Naive B cell (primary cell): ENCODE measurements around the gene GPR78. TPM values are rescaled to one million over a fixed set of nuclear protein-coding genes. Genes with fewer than 3 reads are reported as not detected.

Experiments used
- ATAC-seq, 2 donors: fragments of 150-1000 bp; cut with Tn5 transposase; 2 replicates each; pipeline ENCODE4 v1.10.0; 2021; ENCODE audit warnings: low read depth in 2 of 2, mild to moderate bottlenecking in 2 of 2, moderate library complexity in 2 of 2
- DNase-seq: peaks from one replicate; pipeline ENCODE4 v3.0.0; 2022
- H3K27ac Mint-ChIP-seq, 6 donors: one replicate each; pipeline ENCODE4 v1.8.0; 2020 to 2022; ENCODE audit warnings: mild to moderate bottlenecking in 6 of 6, mixed read lengths in 6 of 6, moderate library complexity in 5 of 6, inconsistent platforms in 2 of 6
- H3K27me3 Mint-ChIP-seq, 3 donors: one replicate each; pipeline ENCODE4 v1.8.0; 2021 to 2022; ENCODE audit warnings: mixed read lengths in 3 of 3, mild to moderate bottlenecking in 1 of 3
- H3K36me3 Mint-ChIP-seq, 2 donors: one replicate each; pipeline ENCODE4 v1.8.0; 2020 to 2022; ENCODE audit warnings: mixed read lengths in 2 of 2, inconsistent platforms in 1 of 2, mild to moderate bottlenecking in 1 of 2
- H3K4me1 Mint-ChIP-seq, 3 donors: one replicate each; pipeline ENCODE4 v1.8.0; 2020 to 2022; ENCODE audit warnings: mixed read lengths in 3 of 3, inconsistent platforms in 1 of 3, mild to moderate bottlenecking in 1 of 3, moderate library complexity in 1 of 3
- H3K4me3 Mint-ChIP-seq, 8 donors: one replicate each; pipeline ENCODE4 v1.8.0; 2020 to 2022; ENCODE audit warnings: mild to moderate bottlenecking in 8 of 8, mixed read lengths in 8 of 8, moderate library complexity in 8 of 8, inconsistent platforms in 2 of 8
- H3K9me3 Mint-ChIP-seq, 7 donors: one replicate each; pipeline ENCODE4 v1.8.0; 2020 to 2022; ENCODE audit warnings: mixed read lengths in 7 of 7, mild to moderate bottlenecking in 5 of 7, inconsistent platforms in 2 of 7, moderate library complexity in 1 of 7
- polyA plus RNA-seq, 6 donors: library from polyadenylated mRNA; unstranded; fragments of 300-500 nt; fragmentation: Illumina TruSeq; gene quantifications; one replicate each; pipeline ENCODE4 v1.2.3, GENCODE V29; 2021; ENCODE audit warnings: low read depth in 6 of 6

GPR78 gene
- polyA plus RNA-seq, 6 donors from 2014 or later, result not detected

DNA sequence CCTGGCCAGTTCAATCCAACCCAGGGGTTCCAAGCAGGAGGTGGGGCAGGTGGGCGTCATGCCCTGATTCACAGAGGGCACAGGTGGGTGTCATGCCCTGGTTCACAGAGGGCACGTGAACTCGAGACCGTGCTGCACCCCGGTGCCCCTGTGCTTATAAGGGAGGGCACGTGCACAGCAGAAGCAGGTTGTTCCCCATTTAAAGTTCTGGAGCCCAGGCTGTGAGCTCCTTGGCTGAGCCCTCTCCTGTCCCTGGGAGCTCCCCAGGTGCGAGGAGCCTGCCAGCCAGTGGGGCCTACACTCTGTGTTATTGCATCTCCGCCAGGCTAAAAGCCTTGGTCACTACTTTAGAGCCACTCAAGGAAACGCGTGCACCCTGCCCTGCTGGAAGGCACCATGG is 9.1 kb downstream of the GPR78 start:
- H3K4me1 Mint-ChIP-seq, result peaks cover 0 to 2% (median 0%) of the 10 kb centered on the region in 3 donors
- DNase-seq (no peak), ATAC-seq (no peak)
- no peak overlapping the region for H3K4me3 Mint-ChIP-seq
- H3K9me3 Mint-ChIP-seq, result no peaks in the 10 kb centered on the region
- no peak overlapping the region for H3K27ac Mint-ChIP-seq
- H3K36me3 Mint-ChIP-seq, result no peaks in the 10 kb centered on the region
- peaks cover 12 to 44% (median 43%) of the 10 kb centered on the region in 3 donors for H3K27me3 Mint-ChIP-seq

DNA sequence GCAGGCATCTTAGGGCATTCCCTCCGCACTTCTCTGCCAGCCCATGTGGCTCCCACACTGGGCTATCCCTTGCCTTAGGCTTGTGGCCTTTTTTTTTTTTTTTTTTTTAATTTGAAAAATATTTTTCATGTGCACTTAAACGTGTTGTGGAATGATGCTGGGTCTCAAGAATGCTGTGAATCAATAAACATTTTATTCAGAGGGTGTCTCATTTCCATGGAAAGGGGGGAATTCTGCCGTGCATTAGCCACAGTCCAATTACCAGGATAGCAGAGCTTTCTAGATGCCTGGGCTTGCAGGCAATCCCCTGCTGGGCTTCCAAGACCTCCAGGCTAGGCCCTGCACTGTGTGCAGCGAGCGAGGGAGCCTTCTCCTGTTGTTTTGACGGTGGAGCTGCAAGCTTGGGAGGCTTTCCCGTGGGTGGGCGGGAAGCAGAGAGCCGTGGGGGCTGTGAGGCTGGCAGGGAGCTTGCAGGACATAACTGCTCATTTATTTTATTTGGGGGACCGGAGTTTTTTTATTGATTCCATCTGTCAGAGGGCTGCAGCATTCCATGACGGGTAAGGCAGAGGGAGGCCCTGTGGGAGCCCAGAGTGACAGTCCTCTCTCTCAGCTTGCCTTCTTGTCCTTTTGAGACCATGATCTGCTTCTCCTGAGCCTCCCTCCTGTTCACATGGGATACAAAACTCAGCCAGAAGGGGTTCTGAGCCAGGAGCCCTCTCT is 9.8 kb downstream of the GPR78 start:
- H3K4me1 Mint-ChIP-seq, result peaks cover 0 to 3% (median 0%) of the 10 kb centered on the region in 3 donors
- peaks cover 17 to 47% (median 47%) of the 10 kb centered on the region in 3 donors for H3K27me3 Mint-ChIP-seq
- H3K27ac Mint-ChIP-seq, result no peak overlapping the region
- DNase-seq (no peak), ATAC-seq (no peak)
- peak overlapping the region in 1 of 8 donors; percentile 60 for H3K4me3 Mint-ChIP-seq
- H3K36me3 Mint-ChIP-seq, result no peaks in the 10 kb centered on the region
- no peaks in the 10 kb centered on the region for H3K9me3 Mint-ChIP-seq

DNA sequence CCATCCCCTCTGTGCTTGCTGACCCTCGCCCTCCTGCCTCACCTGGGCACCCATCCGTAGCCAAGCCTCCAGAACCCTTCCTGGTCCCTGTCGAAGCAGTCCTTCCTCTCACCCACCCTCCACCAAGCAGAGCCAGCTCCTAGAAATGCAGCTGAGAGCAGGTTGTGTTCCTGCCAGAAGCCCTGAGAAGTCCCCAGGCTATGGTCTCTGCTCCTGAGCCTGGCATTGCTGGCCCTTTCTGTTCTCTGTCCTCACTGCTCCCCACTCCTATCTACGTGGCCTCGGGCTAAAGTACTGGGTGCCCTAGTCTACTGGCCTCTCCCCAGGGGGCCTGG is 10.3 kb downstream of the GPR78 start:
- H3K9me3 Mint-ChIP-seq, result no peaks in the 10 kb centered on the region
- H3K27me3 Mint-ChIP-seq, result peaks cover 17 to 47% (median 47%) of the 10 kb centered on the region in 3 donors
- no peak for ATAC-seq
- peaks cover 0 to 3% (median 0%) of the 10 kb centered on the region in 3 donors for H3K4me1 Mint-ChIP-seq
- H3K36me3 Mint-ChIP-seq, result no peaks in the 10 kb centered on the region
- no peak for DNase-seq
- peak overlapping the region in 1 of 8 donors; percentile 60 for H3K4me3 Mint-ChIP-seq
- no peak overlapping the region for H3K27ac Mint-ChIP-seq

DNA sequence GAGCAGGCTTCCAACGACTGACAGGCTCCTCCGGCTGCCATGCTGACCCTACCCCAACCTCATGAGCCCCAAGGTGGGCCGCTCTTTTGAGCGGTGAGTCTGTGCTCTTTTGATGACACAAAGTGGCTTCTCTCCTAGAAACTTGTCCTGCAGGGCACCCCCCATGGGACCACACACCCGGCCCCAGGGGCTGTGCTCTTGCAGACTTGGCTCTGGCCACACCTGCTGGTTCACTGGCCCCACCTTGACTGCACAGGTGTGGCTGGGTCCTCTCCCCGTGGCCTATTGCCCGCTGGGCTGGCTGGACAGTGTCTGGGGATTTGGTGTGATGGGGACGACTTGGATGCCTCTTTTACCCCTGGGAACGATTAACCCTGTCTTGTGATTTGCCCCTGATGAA is 10.9 kb downstream of the GPR78 start:
- Mint-ChIP-seq H3K27me3 (peaks cover 17 to 47% (median 44%) of the 10 kb centered on the region in 3 donors), H3K9me3 (no peaks in the 10 kb centered on the region), H3K4me1 (peaks cover 0 to 3% (median 0%) of the 10 kb centered on the region in 3 donors), H3K4me3 (no peak overlapping the region), H3K27ac (no peak overlapping the region), H3K36me3 (no peaks in the 10 kb centered on the region)
- DNase-seq, result no peak
- ATAC-seq, result no peak

DNA sequence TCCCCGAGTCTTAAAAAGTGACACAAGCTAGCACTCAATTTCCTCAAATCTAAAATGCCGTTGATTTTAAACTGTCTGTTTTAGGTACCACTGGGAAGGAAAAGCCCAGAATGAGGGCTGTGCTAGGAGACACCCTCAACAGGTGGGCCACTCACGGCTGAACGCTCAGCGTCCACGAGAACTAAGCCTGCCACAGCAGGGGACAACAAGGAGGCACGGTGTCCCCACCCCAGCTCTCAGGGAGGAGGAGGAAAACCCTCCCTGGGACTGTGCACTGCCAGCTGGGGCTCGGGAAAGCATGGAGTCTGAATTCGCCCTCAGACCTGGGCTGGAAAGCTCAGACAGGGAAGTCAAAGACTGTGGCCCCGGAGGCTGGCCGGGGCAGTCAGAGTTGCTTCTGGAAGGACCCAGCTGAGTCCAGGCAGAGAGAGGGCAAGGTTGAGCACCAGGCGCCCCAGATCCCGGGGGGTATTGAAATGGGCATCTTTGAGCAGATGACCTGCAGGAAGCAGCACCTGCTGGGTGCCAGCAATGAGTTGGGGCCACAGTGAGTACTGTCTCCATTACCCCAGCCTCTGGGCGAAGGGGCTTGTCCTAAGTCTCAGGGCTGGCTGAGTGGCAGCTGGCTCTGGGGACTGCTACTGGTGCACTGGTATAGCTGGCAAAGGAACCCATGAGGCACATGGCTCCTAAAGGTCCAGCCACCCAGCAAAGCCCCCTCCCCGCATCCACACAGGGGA is 11.6 kb downstream of the GPR78 start:
- Mint-ChIP-seq H3K27ac (no peak overlapping the region), H3K27me3 (peaks cover 17 to 41% (median 39%) of the 10 kb centered on the region in 3 donors), H3K36me3 (no peaks in the 10 kb centered on the region), H3K4me3 (no peak overlapping the region), H3K9me3 (no peaks in the 10 kb centered on the region), H3K4me1 (peaks cover 0 to 3% (median 0%) of the 10 kb centered on the region in 3 donors)
- ATAC-seq, result no peak
- DNase-seq, result no peak

DNA sequence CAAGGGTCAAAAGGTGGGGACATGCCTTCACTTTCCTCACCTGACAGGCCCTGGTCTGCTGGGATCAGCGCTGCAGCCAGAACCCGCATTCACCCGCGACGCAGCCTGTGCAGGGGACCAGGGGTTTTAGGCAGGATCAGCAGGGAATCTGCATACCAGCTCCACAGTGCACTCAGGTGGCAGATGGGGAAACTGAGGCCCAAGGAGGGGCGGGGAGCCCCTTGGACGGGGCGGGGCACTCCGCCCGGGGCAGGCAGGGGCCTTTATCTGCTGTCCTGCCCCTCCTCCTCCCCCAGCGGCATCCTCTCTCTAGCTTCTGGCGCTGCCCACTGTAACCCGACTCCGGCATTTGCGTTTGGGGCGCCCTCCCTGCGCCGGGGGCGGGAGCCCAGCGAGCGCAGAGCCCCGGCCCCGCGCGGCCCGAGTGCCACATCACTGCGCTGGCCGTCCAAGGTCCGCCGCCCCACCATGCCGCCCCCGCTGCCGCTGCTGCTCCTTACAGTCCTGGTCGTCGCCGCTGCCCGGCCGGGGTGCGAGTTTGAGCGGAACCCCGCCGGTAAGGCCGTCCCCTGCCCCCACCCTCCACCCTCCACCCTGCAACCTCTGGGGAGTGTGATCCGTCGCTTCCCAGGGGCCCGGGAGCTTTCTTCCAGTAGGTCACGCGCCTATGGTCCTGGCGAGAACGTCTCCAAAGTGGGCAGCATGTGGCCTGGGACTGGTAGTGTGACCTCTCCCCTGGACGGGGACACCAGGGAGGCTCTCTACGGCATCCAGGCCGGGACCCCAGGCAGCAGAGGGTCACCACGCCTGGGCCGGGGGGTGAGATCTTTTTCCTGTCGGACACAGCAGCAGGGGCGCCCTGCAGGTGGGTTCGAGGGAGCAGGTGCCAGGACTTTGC is 12.4 kb downstream of the GPR78 start, which contains the start of gene CPZ:
Gene CPZ, plus strand, starts transcription at position 400 of the 898 bp plus-strand sequence. Its CDS starts 69 bp downstream, at position 469.
- Mint-ChIP-seq H3K4me1 (peaks cover 0 to 3% (median 0%) of the 10 kb centered on the region in 3 donors), H3K27ac (no peak within 1 kb of the TSS), H3K36me3 (no peaks in the 10 kb centered on the region), H3K27me3 (peaks cover 17 to 41% (median 39%) of the 10 kb centered on the region in 3 donors), H3K4me3 (no peak within 1 kb of the TSS), H3K9me3 (no peaks in the 10 kb centered on the region)
- no peak for ATAC-seq
- no peak for DNase-seq

DNA sequence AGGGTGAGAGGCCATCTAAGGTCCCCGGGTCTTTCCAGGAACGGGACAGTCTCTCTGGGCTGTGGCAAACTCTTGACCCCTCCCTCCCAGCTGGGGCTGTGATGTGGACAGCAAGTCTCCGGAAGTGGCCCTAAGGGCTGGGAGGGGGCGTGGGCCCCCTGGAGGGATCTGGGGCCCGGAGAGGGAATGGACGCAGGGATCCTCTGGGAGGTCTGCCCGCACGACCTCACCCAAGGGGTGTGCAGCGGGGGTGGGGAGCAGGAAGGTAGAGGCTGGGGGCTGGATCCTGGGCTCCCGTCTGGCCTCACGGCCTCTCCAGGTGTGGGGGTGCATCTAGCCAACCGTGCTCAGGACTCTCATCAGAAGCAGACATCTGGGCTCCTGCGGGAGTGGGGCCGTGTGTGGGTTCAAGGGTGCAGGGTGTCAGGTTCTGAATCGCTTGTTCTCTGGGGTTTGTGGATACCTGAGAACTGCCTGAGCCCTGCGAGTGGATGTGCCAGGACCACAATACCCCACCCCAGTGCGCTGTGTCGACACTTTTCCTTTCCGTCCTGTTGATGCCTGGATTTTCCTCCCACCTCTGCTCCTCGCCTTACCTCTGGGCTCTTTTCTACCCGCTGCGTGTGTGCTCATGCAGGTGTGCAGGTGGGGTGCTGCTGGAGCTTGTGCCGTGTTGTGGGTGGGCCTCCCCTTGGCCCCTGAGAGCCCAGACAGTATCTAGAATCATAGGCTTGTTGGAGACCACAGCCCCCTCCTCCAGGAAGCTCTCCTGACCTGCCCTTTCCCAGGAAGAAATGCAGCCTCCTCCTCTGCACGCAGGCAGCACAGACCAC is 13.3 kb downstream of the GPR78 start:
- Mint-ChIP-seq H3K9me3 (no peaks in the 10 kb centered on the region), H3K36me3 (no peaks in the 10 kb centered on the region), H3K27me3 (peaks cover 17 to 41% (median 39%) of the 10 kb centered on the region in 3 donors), H3K27ac (no peak overlapping the region), H3K4me1 (peaks cover 0 to 3% (median 0%) of the 10 kb centered on the region in 3 donors), H3K4me3 (no peak overlapping the region)
- no peak for DNase-seq
- no peak for ATAC-seq

DNA sequence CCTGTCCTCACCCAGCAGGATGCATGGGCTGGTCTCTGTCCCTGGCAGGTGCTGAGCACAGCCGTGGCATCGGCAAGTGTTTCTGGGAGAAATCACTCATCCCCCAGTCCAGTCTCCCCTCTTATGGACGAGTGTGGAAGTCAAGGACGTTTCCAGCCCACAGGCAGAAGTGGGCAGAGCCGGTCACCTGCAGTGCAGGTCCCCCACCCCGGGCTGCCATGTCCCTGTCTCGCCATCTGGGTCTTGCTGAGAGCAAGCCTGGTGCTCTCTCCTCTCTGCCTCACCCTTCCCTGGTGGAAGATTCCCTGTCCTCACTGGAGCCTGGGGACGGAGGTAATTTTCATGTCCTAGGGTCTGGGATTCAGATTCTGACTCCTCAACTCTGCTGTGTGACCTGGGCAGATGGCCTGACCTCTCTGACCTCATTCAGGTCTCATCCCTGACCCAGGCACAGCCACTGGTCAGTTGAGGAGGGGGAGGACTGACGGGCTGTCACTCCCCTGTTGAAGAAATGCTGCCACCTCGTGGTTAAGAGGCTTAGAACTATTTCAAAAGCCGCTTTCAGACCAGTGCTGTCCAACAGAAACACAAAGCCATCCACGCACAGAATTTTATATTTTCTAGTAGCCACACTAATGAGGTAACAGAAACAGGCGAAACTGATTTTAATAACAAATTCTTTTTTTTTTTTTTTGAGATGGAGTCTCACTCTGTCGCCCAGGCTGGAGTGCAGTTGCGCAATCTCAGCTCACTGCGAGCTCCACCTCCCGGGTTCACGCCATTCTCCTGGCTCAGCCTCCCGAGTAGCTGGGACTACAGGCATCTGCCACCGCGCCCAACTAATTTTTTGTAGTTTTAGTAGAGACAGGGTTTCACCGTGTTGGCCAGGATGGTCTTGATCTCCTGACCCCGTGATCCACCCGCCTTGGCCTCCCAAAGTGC is 14.2 kb downstream of the GPR78 start:
- H3K4me1 Mint-ChIP-seq, result peaks cover 0 to 3% (median 0%) of the 10 kb centered on the region in 3 donors
- no peaks in the 10 kb centered on the region for H3K36me3 Mint-ChIP-seq
- peaks cover 17 to 41% (median 39%) of the 10 kb centered on the region in 3 donors for H3K27me3 Mint-ChIP-seq
- DNase-seq (no peak), ATAC-seq (no peak)
- no peaks in the 10 kb centered on the region for H3K9me3 Mint-ChIP-seq
- no peak overlapping the region for H3K27ac Mint-ChIP-seq
- no peak overlapping the region for H3K4me3 Mint-ChIP-seq

DNA sequence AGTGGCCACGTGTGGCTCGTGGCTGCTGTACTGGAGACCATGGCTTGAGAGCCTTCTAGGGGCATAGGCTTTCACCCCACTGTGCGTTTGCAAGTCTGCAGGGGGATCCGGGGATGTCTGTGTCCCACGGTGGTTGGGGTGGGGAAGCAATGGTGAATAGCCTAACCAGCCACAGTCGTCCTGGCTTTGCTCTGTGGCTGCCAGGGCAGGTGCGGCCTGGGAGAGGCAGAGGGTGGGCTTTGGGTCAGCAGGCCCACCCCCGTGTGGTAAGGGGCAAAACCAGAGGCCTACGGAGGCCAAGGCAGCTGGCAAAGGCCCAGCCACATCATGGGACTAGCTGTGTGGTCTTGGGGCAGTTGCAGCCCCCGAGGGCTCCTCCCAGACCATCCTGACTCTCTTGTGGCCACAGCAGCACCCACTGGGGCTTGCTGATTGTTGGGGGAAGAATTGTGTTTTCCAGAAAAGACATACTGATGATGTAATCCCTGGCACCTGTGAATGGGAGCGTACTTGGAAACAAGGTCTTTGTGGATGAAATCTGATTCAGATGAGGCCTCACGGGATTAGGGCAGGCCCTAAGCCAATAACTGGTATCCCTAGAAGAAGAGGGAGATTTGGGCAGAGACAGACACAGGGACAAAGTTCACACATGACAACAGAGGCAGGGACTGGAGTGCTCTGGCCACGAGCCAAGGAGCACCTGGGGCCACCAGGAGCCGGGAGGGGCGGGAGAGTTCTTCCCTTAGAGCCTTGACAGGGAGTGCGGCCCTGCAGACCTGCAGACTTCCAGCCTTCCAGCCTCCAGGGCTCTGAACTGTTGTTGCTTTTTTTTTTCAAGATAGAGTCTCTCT is 15.3 kb downstream of the GPR78 start:
- H3K4me3 Mint-ChIP-seq, result no peak overlapping the region
- H3K4me1 Mint-ChIP-seq, result peaks cover 0 to 3% (median 0%) of the 10 kb centered on the region in 3 donors
- H3K27ac Mint-ChIP-seq, result no peak overlapping the region
- no peaks in the 10 kb centered on the region for H3K36me3 Mint-ChIP-seq
- no peak for DNase-seq
- peaks cover 15 to 34% (median 34%) of the 10 kb centered on the region in 3 donors for H3K27me3 Mint-ChIP-seq
- no peaks in the 10 kb centered on the region for H3K9me3 Mint-ChIP-seq
- ATAC-seq, result no peak

DNA sequence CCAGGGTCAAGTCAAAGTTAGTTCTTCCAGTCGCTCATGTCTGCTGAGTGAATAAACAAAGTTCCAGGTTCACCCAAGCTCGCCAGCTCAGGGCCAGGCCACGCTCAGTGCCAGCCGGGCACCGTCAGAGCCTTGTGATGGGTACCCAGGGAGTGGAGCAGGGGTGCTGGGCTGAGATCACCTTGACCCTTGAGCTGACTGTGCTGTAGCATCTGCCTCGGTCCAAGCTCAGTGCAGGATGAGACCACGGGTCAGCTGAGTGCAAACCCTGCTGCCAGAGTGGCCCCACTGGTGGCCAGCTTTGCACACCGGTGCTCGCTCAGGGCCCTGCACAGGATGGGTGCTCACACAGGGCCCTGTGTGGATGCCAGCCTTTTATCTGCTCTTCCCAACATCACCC is 16.7 kb downstream of the GPR78 start:
- no peaks in the 10 kb centered on the region for H3K9me3 Mint-ChIP-seq
- DNase-seq, result no peak
- no peak for ATAC-seq
- H3K4me3 Mint-ChIP-seq, result no peak overlapping the region
- no peak overlapping the region for H3K27ac Mint-ChIP-seq
- peaks cover 0 to 3% (median 0%) of the 10 kb centered on the region in 3 donors for H3K4me1 Mint-ChIP-seq
- H3K36me3 Mint-ChIP-seq, result no peaks in the 10 kb centered on the region
- H3K27me3 Mint-ChIP-seq, result peaks cover 11 to 20% (median 20%) of the 10 kb centered on the region in 3 donors

DNA sequence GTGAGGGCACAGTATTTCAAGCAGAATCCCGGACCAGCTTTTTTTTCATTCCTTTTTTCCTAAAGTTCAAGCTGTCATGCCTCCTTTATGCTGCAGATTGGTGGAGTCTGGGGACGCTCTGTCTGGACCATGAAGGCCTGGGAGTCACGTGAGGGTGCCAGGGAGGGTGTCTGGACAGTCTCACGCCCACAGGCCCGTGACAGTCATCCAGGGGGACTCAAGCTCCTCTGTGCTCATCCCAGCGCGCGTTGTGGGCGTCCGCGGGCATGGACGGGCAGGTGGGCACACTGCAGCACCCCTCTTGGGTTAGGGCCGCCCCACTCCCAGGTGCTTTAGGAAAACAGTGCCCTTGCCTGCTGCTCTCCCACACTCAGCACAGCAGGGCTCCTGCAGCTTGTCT is 17.1 kb downstream of the GPR78 start:
- Mint-ChIP-seq H3K27ac (no peak overlapping the region), H3K4me1 (peaks cover 0 to 3% (median 0%) of the 10 kb centered on the region in 3 donors), H3K4me3 (peak overlapping the region in 1 of 8 donors; percentile 57), H3K9me3 (no peaks in the 10 kb centered on the region), H3K36me3 (no peaks in the 10 kb centered on the region), H3K27me3 (peaks cover 11 to 21% (median 19%) of the 10 kb centered on the region in 3 donors)
- ATAC-seq (no peak), DNase-seq (no peak)
